GM12801 (cell line): ENCODE data around the gene ST8SIA5.

Experiments
- CTCF ChIP-seq: IDR thresholded peaks from one replicate; pipeline ENCODE4 v1.5.1; 2011; ENCODE audit warnings: control low read depth; ENCODE audit not compliant: insufficient read length; ENCODE audit errors: extremely low read depth

The ST8SIA5 gene

GRCh38 chr18:46663539-46663938 is 93.3 kb downstream of the ST8SIA5 start:
- no peak for TF ChIP-seq CTCF

GRCh38 chr18:46660957-46661749 is 95.7 kb downstream of the ST8SIA5 start:
- no peak for TF ChIP-seq CTCF

- TF ChIP-seq CTCF = no peak
Observed at GRCh38 chr18:46659484-46659883, 97.4 kb downstream of the ST8SIA5 start.

GRCh38 chr18:46657115-46657955 is 99.5 kb downstream of the ST8SIA5 start, which contains the start of gene LOXHD1:
TSS of gene LOXHD1 (minus strand) at chr18:46657220. CDS start at chr18:46657033, 187 bp downstream.
- no peak for TF ChIP-seq CTCF

GRCh38 chr18:46656326-46657114 is 100.3 kb downstream of the ST8SIA5 start:
- no peak for TF ChIP-seq CTCF

GRCh38 chr18:46652372-46652771 is 104.5 kb downstream of the ST8SIA5 start:
- TF ChIP-seq CTCF = no peak

- no peak for TF ChIP-seq CTCF
Observed at GRCh38 chr18:46650681-46651080, 106.2 kb downstream of the ST8SIA5 start.
